Kidney epithelial cell (primary cell): ENCODE results near the gene SGPP2. TPM values are rescaled to one million over a fixed set of nuclear protein-coding genes. Genes with fewer than 3 reads are reported as not detected.

Source experiments
- DNase-seq: peaks from one replicate; pipeline ENCODE4 v3.0.0-alpha.2; 2010; ENCODE audit warnings: low read depth
- H3K27me3 ChIP-seq: 2 replicates; pipeline ENCODE4 v1.6.0; 2011; ENCODE audit warnings: low read length; ENCODE audit not compliant: control insufficient read depth, insufficient read depth
- H3K36me3 ChIP-seq: 2 replicates; pipeline ENCODE4 v1.5.1; 2011; ENCODE audit warnings: low read length; ENCODE audit not compliant: control insufficient read depth, insufficient read depth
- H3K4me3 ChIP-seq: 2 replicates; pipeline ENCODE4 v1.5.1; 2011; ENCODE audit warnings: low read depth, mild to moderate bottlenecking, control low read depth, low read length
- total RNA-seq: library from RNA; depleted of rRNA; stranded (reverse); fragments of >200 nt; gene quantifications from 2 replicates; pipeline ENCODE4 v1.2.3, GENCODE V29; 2015
- TF ChIP-seq, protein P1 (sequence below): IDR thresholded peaks from 2 replicates; pipeline ENCODE4 v1.5.1; 2011; ENCODE audit warnings: mild to moderate bottlenecking, moderate library complexity, low read length, control low read depth, inconsistent platforms; ENCODE audit not compliant: insufficient read depth, poor library complexity, severe bottlenecking

SGPP2 gene
- total RNA-seq, 1 donor from 2014 or later: 29.1 TPM

DNA sequence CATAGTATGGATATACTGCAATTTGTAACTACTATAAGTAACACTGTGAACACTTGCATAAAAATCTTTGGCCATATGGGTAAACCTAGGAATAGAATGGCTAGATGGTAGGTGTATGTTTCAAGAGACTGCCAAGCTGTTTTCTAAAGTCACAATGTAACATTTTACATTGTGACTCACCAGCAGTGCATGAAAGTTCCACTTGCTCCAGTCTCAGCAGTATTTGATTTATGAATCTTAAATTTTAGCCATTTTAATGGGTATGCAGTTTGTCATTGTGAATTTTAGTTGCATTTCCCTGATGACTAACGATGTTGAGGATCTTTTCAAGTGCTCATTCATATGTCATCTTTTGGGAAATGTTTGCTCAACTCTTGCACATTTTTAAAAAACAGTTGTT lies 145.5 kb downstream of the SGPP2 start:
- DNase-seq: no peak
- Histone ChIP-seq H3K36me3 (no peaks in the 10 kb centered on the region), H3K27me3 (no peaks in the 10 kb centered on the region), H3K4me3 (no peak overlapping the region)
- TF ChIP-seq, protein P1, sequence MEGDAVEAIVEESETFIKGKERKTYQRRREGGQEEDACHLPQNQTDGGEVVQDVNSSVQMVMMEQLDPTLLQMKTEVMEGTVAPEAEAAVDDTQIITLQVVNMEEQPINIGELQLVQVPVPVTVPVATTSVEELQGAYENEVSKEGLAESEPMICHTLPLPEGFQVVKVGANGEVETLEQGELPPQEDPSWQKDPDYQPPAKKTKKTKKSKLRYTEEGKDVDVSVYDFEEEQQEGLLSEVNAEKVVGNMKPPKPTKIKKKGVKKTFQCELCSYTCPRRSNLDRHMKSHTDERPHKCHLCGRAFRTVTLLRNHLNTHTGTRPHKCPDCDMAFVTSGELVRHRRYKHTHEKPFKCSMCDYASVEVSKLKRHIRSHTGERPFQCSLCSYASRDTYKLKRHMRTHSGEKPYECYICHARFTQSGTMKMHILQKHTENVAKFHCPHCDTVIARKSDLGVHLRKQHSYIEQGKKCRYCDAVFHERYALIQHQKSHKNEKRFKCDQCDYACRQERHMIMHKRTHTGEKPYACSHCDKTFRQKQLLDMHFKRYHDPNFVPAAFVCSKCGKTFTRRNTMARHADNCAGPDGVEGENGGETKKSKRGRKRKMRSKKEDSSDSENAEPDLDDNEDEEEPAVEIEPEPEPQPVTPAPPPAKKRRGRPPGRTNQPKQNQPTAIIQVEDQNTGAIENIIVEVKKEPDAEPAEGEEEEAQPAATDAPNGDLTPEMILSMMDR: no peak

DNA sequence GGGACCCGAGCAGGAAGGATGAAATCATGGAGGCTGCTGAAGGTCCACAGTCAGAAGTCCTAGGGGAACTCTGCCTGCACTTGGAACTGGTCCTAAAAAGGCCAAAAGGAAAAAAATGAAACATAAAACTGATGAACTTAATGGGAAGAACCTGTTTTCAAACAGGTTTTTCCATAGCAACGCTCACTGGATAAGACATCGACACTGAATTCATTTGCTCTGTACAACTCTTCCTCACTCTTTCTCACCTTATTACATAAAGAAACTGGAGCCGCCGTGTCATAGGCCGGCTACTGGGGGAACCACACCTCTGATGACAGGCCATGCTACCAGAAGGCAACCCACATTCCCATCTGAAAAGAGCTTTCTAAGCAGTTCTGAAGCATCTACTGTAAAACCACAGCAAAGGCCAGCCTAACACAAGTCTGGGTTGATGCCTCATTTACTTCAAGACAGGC lies 147.9 kb downstream of the SGPP2 start:
- DNase-seq: no peak
- TF ChIP-seq, protein P1: no peak
- H3K36me3 ChIP-seq: no peaks in the 10 kb centered on the region
- H3K4me3 ChIP-seq: no peak overlapping the region
- no peaks in the 10 kb centered on the region for H3K27me3 ChIP-seq

DNA sequence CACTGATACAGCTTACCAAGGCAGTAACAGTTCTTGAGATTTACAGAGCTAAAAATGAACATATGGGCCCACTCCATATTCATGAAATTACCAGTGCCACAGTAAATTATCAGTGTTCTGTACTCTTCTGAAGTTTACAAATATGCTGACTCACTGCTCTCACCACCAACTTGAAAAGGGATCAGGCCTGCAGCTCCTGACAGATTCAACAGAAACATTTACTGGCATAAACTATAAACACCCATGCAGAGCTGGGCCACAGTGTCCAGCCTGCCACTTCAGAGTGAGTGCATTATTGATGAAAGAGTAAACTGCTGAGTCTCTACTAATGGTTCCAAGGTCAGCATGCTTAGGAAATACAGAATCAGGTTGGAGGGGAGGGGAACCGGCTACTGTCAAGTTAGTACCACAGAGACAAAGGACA lies 148.4 kb downstream of the SGPP2 start:
- TF ChIP-seq, protein P1: no peak
- no peak overlapping the region for H3K4me3 ChIP-seq
- H3K36me3 ChIP-seq: no peaks in the 10 kb centered on the region
- no peak for DNase-seq
- no peaks in the 10 kb centered on the region for H3K27me3 ChIP-seq

DNA sequence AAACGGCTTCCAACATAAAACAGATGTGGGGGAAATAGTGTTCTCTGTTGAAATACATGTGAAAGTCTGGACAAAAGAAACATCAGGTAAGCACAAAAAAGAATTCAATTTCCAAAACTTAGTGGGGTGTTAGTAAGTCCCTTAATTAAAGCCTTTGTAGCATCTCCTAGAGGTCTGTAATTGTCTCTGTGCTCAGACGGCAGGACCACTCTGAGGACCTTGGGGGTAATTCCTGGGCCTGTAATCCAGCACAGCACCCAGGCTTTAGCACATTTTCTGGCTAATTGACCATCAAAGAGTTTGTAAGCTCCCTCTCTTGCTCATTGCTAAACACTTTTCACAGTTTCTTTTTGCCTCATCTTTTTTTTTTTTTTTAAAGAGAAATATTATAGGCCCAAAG lies 151.3 kb downstream of the SGPP2 start:
- Histone ChIP-seq H3K4me3 (no peak overlapping the region), H3K36me3 (no peaks in the 10 kb centered on the region), H3K27me3 (no peaks in the 10 kb centered on the region)
- DNase-seq: no peak
- TF ChIP-seq, protein P1: no peak

DNA sequence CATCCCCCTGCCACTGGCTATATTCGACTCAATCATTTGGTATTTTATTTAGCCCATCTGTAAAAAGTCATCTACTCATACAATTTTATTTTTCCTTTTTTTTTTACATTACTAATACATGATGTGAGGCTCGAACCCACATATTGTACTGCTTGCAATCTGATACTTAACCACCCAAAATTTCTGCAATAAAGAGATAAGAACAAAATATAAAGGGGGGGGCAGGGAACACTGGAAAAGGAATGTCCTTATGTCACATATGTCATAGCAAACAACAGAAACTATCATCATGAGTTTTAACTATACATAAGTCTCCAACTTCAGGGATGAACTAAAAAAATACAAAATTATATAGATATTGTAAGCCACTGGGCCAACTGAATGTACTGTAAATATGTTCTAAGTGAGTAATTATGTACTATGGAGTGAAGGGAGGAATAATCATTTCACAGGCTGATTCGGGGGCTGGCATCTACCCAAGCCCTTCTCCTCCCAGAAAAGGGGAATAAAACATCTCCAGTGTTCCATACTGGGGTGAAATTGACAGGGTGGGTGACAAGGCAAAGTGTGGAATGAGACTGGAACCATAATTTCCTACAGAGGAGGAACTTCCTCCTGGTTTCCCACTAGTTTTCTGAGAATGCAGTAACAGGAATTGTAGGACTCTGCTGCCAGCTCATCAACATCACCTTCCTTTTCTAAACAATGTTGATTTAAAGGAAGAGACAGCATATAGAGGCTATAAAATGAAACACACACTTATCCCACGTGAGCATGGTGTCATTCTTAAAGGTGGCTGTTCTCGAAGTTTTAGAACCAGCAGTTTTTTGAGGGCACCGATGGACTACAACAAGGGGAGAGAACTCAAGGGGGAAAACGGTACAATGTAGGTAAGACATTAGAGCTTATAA lies 152.1 kb downstream of the SGPP2 start:
- H3K36me3 ChIP-seq: no peaks in the 10 kb centered on the region
- no peak for DNase-seq
- TF ChIP-seq, protein P1: no peak
- no peak overlapping the region for H3K4me3 ChIP-seq
- H3K27me3 ChIP-seq: no peaks in the 10 kb centered on the region
